CD4-positive, alpha-beta T cell (primary cell): ENCODE measurements around the gene PTPRD. TPM values are rescaled to one million over a fixed set of nuclear protein-coding genes. Genes with fewer than 3 reads are reported as not detected.

ENCODE experiments used
- ATAC-seq: fragments of 200-7000 bp; cut with Tn5 transposase; one replicate; pipeline ENCODE4 v1.10.0; 2022; ENCODE audit warnings: mild to moderate bottlenecking; ENCODE audit not compliant: poor library complexity
- CTCF ChIA-PET: fragments of 350-600 bp; sonication (Branson Sonifier 250); formaldehyde crosslinking; loops from one replicate; lab custom pipeline; 2021; ENCODE audit warnings: antibody characterized with exemption, inconsistent platforms; lab: Charles Lee
- POLR2A ChIA-PET: fragments of 350-600 bp; sonication (Branson Sonifier 250); formaldehyde crosslinking; loops from one replicate; lab custom pipeline; 2021; ENCODE audit warnings: antibody characterized with exemption, inconsistent platforms; lab: Charles Lee
- DNase-seq, 14 experiments: peaks; one replicate each; pipeline ENCODE4 v3.0.0-alpha.2; 2013 to 2020; ENCODE audit warnings: mixed read lengths in 2 of 14
- H3K27ac ChIP-seq, 2 donors: one replicate each; pipeline versions ENCODE4 v1.5.1 to v1.7.0; 2013; ENCODE audit warnings: low read length in 2 of 2, low read depth in 1 of 2, mild to moderate bottlenecking in 1 of 2
- H3K27me3 ChIP-seq, 2 experiments: 1 replicate in 1 of 2; 2 replicates in 1 of 2; pipeline versions ENCODE4 v1.6.1 to v1.7.0; 2013; ENCODE audit warnings: low read length in 2 of 2, control low read depth in 1 of 2, mild to moderate bottlenecking in 1 of 2, moderate library complexity in 1 of 2; ENCODE audit not compliant: insufficient read depth in 2 of 2, control insufficient read depth in 1 of 2
- H3K36me3 ChIP-seq: one replicate; pipeline ENCODE4 v1.6.1; 2013; ENCODE audit warnings: low read length, control low read depth; ENCODE audit not compliant: insufficient read depth
- H3K4me1 ChIP-seq: one replicate; pipeline ENCODE4 v1.6.1; 2013; ENCODE audit warnings: low read length, control low read depth; ENCODE audit not compliant: insufficient read depth
- H3K4me3 ChIP-seq: one replicate; pipeline ENCODE4 v1.5.1; 2013; ENCODE audit warnings: mild to moderate bottlenecking, low read length, moderate library complexity
- H3K9me3 ChIP-seq, 2 experiments: 1 replicate in 1 of 2; 2 replicates in 1 of 2; pipeline versions ENCODE4 v1.6.1 to v1.7.0; 2013; ENCODE audit warnings: low read length in 2 of 2, mild to moderate bottlenecking in 2 of 2, control low read depth in 1 of 2, moderate library complexity in 1 of 2; ENCODE audit not compliant: control insufficient read depth in 1 of 2, insufficient read depth in 1 of 2
- H3K27ac Mint-ChIP-seq: one replicate; pipeline ENCODE4 v1.8.0; 2020; ENCODE audit warnings: mixed read lengths
- H3K27me3 Mint-ChIP-seq: one replicate; pipeline ENCODE4 v1.8.0; 2021; ENCODE audit warnings: mixed read lengths
- H3K36me3 Mint-ChIP-seq: one replicate; pipeline ENCODE4 v1.8.0; 2021; ENCODE audit warnings: low read depth, mixed read lengths
- H3K4me1 Mint-ChIP-seq: one replicate; pipeline ENCODE4 v1.8.0; 2021; ENCODE audit warnings: low read depth, mixed read lengths
- H3K4me3 Mint-ChIP-seq: one replicate; pipeline ENCODE4 v1.8.0; 2020; ENCODE audit warnings: mild to moderate bottlenecking, mixed read lengths
- H3K9me3 Mint-ChIP-seq: one replicate; pipeline ENCODE4 v1.8.0; 2020; ENCODE audit warnings: mixed read lengths
- CTCF ChIP-seq: fragments of 200-600 bp; IDR thresholded peaks from one replicate; pipeline ENCODE4 v1.8.0; 2022; ENCODE audit warnings: antibody characterized with exemption, mild to moderate bottlenecking
- intact Hi-C, 2 experiments: fragments of 100-400 bp; cut with DNase I in 1 of 2; cut with micrococcal nuclease in 1 of 2; formaldehyde crosslinking; loops; one replicate each; pipeline versions ENCODE4 v1.15.1 to v1.9.0; 2023 to 2025; cut with DNase I, micrococcal nuclease
- total RNA-seq, 174 experiments: library from RNA in 2 of 174; stranded (reverse) in 2 of 174; gene quantifications; one replicate each; pipeline ENCODE4 v1.2.3 and lab custom pipeline; 2021 to 2026

PTPRD gene
- total RNA-seq, 2 experiments from 2014 or later: not detected

- intact Hi-C loops: no loop called here
- POLR2A ChIA-PET: no interaction called here
- H3K27me3 ChIP-seq: no peaks in the 10 kb centered on the region
- TF ChIP-seq CTCF: no peak
- no peaks in the 10 kb centered on the region for H3K36me3 ChIP-seq
- no peaks in the 10 kb centered on the region for H3K9me3 ChIP-seq
- DNase-seq: no peak
- no peak overlapping the region for H3K4me3 ChIP-seq
- no peak for ATAC-seq
- no peak overlapping the region for H3K4me3 Mint-ChIP-seq
- no peak overlapping the region for H3K27ac Mint-ChIP-seq
- no peaks in the 10 kb centered on the region for H3K9me3 Mint-ChIP-seq
- no peak overlapping the region for H3K27ac ChIP-seq
- no peaks in the 10 kb centered on the region for H3K4me1 Mint-ChIP-seq
- no peaks in the 10 kb centered on the region for H3K27me3 Mint-ChIP-seq
- H3K36me3 Mint-ChIP-seq: no peaks in the 10 kb centered on the region
- no peaks in the 10 kb centered on the region for H3K4me1 ChIP-seq
- CTCF ChIA-PET: no interaction called here
These were observed 1571.0 kb downstream of the PTPRD start for GRCh38 chr9:9041756-9042155.

- Histone ChIP-seq H3K27me3 (no peaks in the 10 kb centered on the region), H3K27ac (no peak overlapping the region), H3K4me1 (no peaks in the 10 kb centered on the region), H3K4me3 (no peak overlapping the region), H3K9me3 (no peaks in the 10 kb centered on the region), H3K36me3 (no peaks in the 10 kb centered on the region)
- H3K4me3 Mint-ChIP-seq: no peak overlapping the region
- H3K9me3 Mint-ChIP-seq: peaks cover 5% of the 10 kb centered on the region
- intact Hi-C loops: no loop called here
- no peaks in the 10 kb centered on the region for H3K27me3 Mint-ChIP-seq
- DNase-seq (no peak), ATAC-seq (no peak)
- ChIA-PET CTCF (no interaction called here), POLR2A (no interaction called here)
- H3K27ac Mint-ChIP-seq: no peak overlapping the region
- no peak for TF ChIP-seq CTCF
- no peaks in the 10 kb centered on the region for H3K4me1 Mint-ChIP-seq
- H3K36me3 Mint-ChIP-seq: no peaks in the 10 kb centered on the region
These were observed 1579.8 kb downstream of the PTPRD start for GRCh38 chr9:9033022-9033421.

GRCh38 chr9:9016597-9016996 is 1596.2 kb downstream of the PTPRD start:
- no peak overlapping the region for H3K27ac ChIP-seq
- no peaks in the 10 kb centered on the region for H3K4me1 Mint-ChIP-seq
- DNase-seq (no peak), ATAC-seq (no peak)
- CTCF ChIA-PET: no interaction called here
- H3K36me3 ChIP-seq: no peaks in the 10 kb centered on the region
- peaks cover 2% of the 10 kb centered on the region for H3K9me3 Mint-ChIP-seq
- H3K4me3 ChIP-seq: no peak overlapping the region
- peaks cover 0 to 4% of the 10 kb centered on the region in 2 experiments for H3K9me3 ChIP-seq
- no peaks in the 10 kb centered on the region for H3K4me1 ChIP-seq
- TF ChIP-seq CTCF: no peak
- no peaks in the 10 kb centered on the region for H3K36me3 Mint-ChIP-seq
- H3K4me3 Mint-ChIP-seq: no peak overlapping the region
- H3K27me3 ChIP-seq: no peaks in the 10 kb centered on the region
- H3K27me3 Mint-ChIP-seq: no peaks in the 10 kb centered on the region
- POLR2A ChIA-PET: no interaction called here
- intact Hi-C loops: no loop called here
- H3K27ac Mint-ChIP-seq: no peak overlapping the region
